Activated T-helper 17 cell treated with anti-CD3 and anti-CD28 coated beads, Interleukin-2, amount 50 U/mL, for 72 hours (primary cell): ENCODE data around the gene CEMP1. TPM values are rescaled to one million over a fixed set of nuclear protein-coding genes. Genes with fewer than 3 reads are reported as not detected.
A peak's percentile ranks its signal among the peaks of the same experiment; 100 is the strongest.

Experiments used
- ATAC-seq: fragments of 150-1000 bp; cut with Tn5 transposase; replicated peaks from 2 replicates; pipeline ENCODE4 v1.10.0; 2021; ENCODE audit warnings: mild to moderate bottlenecking, moderate library complexity
- H3K27ac Mint-ChIP-seq: one replicate; pipeline ENCODE4 v1.8.0; 2022; ENCODE audit warnings: mixed read lengths
- H3K27me3 Mint-ChIP-seq: one replicate; pipeline ENCODE4 v1.8.0; 2022; ENCODE audit warnings: mixed read lengths
- H3K36me3 Mint-ChIP-seq: one replicate; pipeline ENCODE4 v1.8.0; 2022; ENCODE audit warnings: low read depth, mild to moderate bottlenecking, mixed read lengths
- H3K4me1 Mint-ChIP-seq: one replicate; pipeline ENCODE4 v1.8.0; 2022; ENCODE audit warnings: mixed read lengths
- H3K4me3 Mint-ChIP-seq: one replicate; pipeline ENCODE4 v1.8.0; 2022; ENCODE audit warnings: mild to moderate bottlenecking, mixed read lengths
- H3K9me3 Mint-ChIP-seq: one replicate; pipeline ENCODE4 v1.8.0; 2022; ENCODE audit warnings: mixed read lengths
- total RNA-seq, 2 donors: library from RNA; stranded (reverse); gene quantifications; one replicate each; pipeline ENCODE4 v1.2.3, GENCODE V29; 2022

Gene CEMP1
- total RNA-seq, 2 donors from 2014 or later: not detected

DNA sequence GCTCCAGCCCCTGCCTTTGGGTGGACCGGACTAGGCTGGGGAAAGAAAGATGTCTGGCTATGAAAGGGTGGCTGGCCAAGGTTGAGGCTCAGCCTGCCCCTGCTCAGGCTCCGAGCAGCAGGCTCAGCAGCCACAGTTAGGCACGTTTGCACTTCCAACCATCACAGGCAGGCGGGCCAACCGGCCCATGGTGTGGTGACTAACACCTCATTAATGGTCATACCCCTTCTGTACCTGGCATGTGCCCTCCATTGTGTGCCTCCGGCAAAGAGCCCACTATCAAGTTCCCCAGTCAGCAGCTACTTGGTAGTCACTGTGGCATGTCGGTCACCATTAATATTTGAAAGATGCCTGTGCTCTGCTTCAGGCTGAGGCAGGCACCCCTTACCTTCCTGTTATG lies 49.5 kb downstream of the CEMP1 start:
- peak overlapping the region; percentile 39 for H3K27ac Mint-ChIP-seq
- no peak for ATAC-seq
- no peaks in the 10 kb centered on the region for H3K36me3 Mint-ChIP-seq
- no peaks in the 10 kb centered on the region for H3K9me3 Mint-ChIP-seq
- H3K4me3 Mint-ChIP-seq: no peak overlapping the region
- H3K27me3 Mint-ChIP-seq: no peaks in the 10 kb centered on the region
- H3K4me1 Mint-ChIP-seq: peaks cover 16% of the 10 kb centered on the region

DNA sequence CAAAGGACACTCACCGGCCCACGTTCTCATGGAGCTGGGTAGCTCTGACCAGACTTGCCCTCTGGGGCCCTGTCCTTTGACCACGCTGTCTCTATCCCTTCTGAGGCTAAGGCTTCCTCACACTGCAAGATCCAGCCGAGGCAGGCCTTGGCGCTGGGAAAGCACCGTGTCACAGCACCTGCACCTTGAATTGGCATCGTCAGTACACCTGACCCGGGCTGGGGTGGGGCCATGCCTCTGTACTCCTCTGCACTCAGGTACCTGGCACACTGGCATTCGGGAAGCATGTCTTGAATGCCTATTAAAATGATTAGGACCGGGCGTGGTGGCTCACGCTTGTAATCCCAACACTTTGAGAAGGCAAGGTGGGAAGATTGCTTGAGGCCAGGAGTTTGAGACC lies 50.3 kb downstream of the CEMP1 start:
- no peak overlapping the region for H3K27ac Mint-ChIP-seq
- ATAC-seq: no peak
- H3K4me1 Mint-ChIP-seq: peaks cover 22% of the 10 kb centered on the region
- H3K4me3 Mint-ChIP-seq: no peak overlapping the region
- H3K9me3 Mint-ChIP-seq: no peaks in the 10 kb centered on the region
- no peaks in the 10 kb centered on the region for H3K27me3 Mint-ChIP-seq
- H3K36me3 Mint-ChIP-seq: no peaks in the 10 kb centered on the region

Other genes with a start within 250 kb of the CEMP1 start
- gene ABCA3, start 190.7 kb downstream of the CEMP1 start, total RNA-seq: 1 to 10 TPM; 4.7 to 5.2 TPM
- 10 to 100 TPM; 59.6 to 64.5 TPM for gene CCNF, start 102.0 kb downstream of the CEMP1 start, total RNA-seq
- gene TEDC2, start 71.3 kb downstream of the CEMP1 start, total RNA-seq: 10 to 100 TPM; 14.8 to 19.7 TPM
- gene NTN3, start 60.1 kb downstream of the CEMP1 start, total RNA-seq: under 1 TPM in 1 of 2 donors, not detected in 1; 0.21 TPM
- 10 to 100 TPM; 10.8 to 16.1 TPM for gene TBC1D24, start 56.3 kb downstream of the CEMP1 start, total RNA-seq
- gene ATP6V0C, start 17.5 kb downstream of the CEMP1 start, total RNA-seq: 100 to 1,000 TPM in 1 of 2 donors, 10 to 100 TPM in 1; 98.5 to 128 TPM
- 10 to 100 TPM; 39.6 to 54.5 TPM for gene AMDHD2, start 11.0 kb downstream of the CEMP1 start, total RNA-seq
- 10 to 100 TPM; 52.1 to 67.7 TPM for gene PDPK1, start 6.6 kb upstream of the CEMP1 start, total RNA-seq
- 10 to 100 TPM; 42.2 to 79.1 TPM for gene KCTD5, start 151.1 kb upstream of the CEMP1 start, total RNA-seq
- 1 to 10 TPM; 2.2 to 2.9 TPM for gene PRSS27, start 188.8 kb upstream of the CEMP1 start, total RNA-seq
- gene SRRM2, start 221.2 kb upstream of the CEMP1 start, total RNA-seq: 100 to 1,000 TPM; 553 to 810 TPM
- 100 to 1,000 TPM; 160 to 280 TPM for gene ELOB, start 245.9 kb upstream of the CEMP1 start, total RNA-seq